ENCODE measurements around the gene S100G. TPM values are rescaled to one million over a fixed set of nuclear protein-coding genes. Genes with fewer than 3 reads are reported as not detected.

S100G gene
- total and polyA plus RNA-seq, 2 of the 4 experiments (the other 2 are of a cell fraction), result not detected

DNA sequence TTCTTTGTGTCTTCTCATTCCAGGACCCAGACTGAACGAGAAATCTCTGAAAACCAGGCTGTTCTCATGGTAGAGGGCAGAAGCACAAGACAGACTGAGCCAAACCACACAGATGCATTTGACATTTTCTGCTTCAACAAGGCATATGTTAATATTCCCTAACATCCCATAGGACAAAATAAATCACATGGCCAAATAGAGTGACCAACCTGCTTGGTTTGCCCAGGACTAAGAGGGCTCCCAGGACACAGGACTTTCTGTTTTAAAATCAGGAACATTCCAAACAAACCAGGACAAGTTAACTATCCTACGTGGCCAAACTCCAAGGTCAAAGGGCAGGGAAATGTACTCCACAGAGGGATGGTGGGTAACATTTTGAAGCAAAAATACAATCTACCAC is 50.8 kb downstream of the S100G start:
- in situ Hi-C loops (cut with MboI; ENCODE audit: low sequenced_read_pairs), result no loop called here
- POLR2A ChIA-PET (ENCODE audit: unreplicated experiment), result no interaction called here
- BruUV-seq (replicated peaks), result no TSS peak

More for the DNA sequence above, 50.8 kb downstream of the S100G start:
- dilution Hi-C loops (cut with HindIII; ENCODE audit: low sequenced_read_pairs, unreplicated experiment) (no loop called here), intact Hi-C loops (cut with micrococcal nuclease) (no loop called here)
- Histone ChIP-seq H2BK5ac (ENCODE audit: low read depth, low read length, poor library complexity, severe bottlenecking) (no peak overlapping the region), H2AK9ac (replicated peaks; ENCODE audit: low read depth, low read length, poor library complexity) (no peak overlapping the region), H2BK120ac (ENCODE audit: low read depth, low read length) (no peak overlapping the region), H3K23ac (ENCODE audit: low read depth, low read length) (no peak overlapping the region), H3K14ac (replicated peaks; ENCODE audit: low read depth, low read length) (no peak overlapping the region), H4K20me1 (ENCODE audit: insufficient read depth, low read length) (no peaks in the 10 kb centered on the region), H3K4me1 (ENCODE audit: control insufficient read depth, insufficient read depth, low read length) (no peaks in the 10 kb centered on the region), H2BK15ac (ENCODE audit: low read depth, low read length) (no peak overlapping the region), H3K18ac (ENCODE audit: low read depth, low read length) (no peak overlapping the region), H3K4me3 (ENCODE audit: insufficient read depth, low read depth, low read length) (no peak overlapping the region), H3K9me3 (ENCODE audit: control insufficient read depth, insufficient read depth, low read length) (no peaks in the 10 kb centered on the region), H2AK5ac (ENCODE audit: low read depth, low read length) (no peak overlapping the region), H3K27ac (ENCODE audit: insufficient read depth, low read length) (no peak overlapping the region), H4K91ac (ENCODE audit: insufficient read depth, low read depth, low read length) (no peak overlapping the region), H3K9me1 (ENCODE audit: insufficient read depth, low read length) (no peaks in the 10 kb centered on the region), H3K4ac (ENCODE audit: low read depth, low read length) (no peak overlapping the region), H3K56ac (ENCODE audit: extremely low read depth, insufficient read depth, low read length) (no peak overlapping the region), H2AFZ (replicated peaks; ENCODE audit: low read length, poor library complexity) (no peak overlapping the region), H3K36me3 (ENCODE audit: control insufficient read depth, insufficient read depth, low read length) (no peaks in the 10 kb centered on the region), H4K8ac (ENCODE audit: low read depth in 2 of 2, low read length in 2 of 2) (no peak overlapping the region), H4K5ac (ENCODE audit: low read depth, low read length) (no peak overlapping the region), H3K4me2 (ENCODE audit: low read depth, low read length) (no peak overlapping the region), H2BK20ac (ENCODE audit: low read depth, low read length) (no peak overlapping the region), H3K79me1 (ENCODE audit: low read depth in 1 of 2, low read length in 2 of 2) (no peaks in the 10 kb centered on the region), H3K27me3 (ENCODE audit: control insufficient read depth, insufficient read depth, low read length) (no peaks in the 10 kb centered on the region; the same call in 1 of the 2 replicates), H3K9ac (ENCODE audit: low read depth, low read length) (no peak overlapping the region)
- CTCF ChIA-PET, result no interaction called here
- 60% methylated on average over 1 of the region's 2 CpGs; no CpG with 5 or more reads in 1 of the 2 experiments for WGBS, 2 experiments (ENCODE audit: extremely low coverage in 2 of 2, insufficient read length in 1 of 2)
- TF ChIP-seq CHD1 (IDR thresholded peaks at IDR 0.05; ENCODE audit: low read depth, low read length) (no peak), FOS (IDR thresholded peaks at IDR 0.05; ENCODE audit: low read depth, low read length) (no peak), SMC3 (IDR thresholded peaks at IDR 0.05; ENCODE audit: low read depth, low read length) (no peak), POLR2A (IDR thresholded peaks at IDR 0.05; ENCODE audit: low read depth, low read length) (no peak)
- TF ChIP-seq, protein P1, sequence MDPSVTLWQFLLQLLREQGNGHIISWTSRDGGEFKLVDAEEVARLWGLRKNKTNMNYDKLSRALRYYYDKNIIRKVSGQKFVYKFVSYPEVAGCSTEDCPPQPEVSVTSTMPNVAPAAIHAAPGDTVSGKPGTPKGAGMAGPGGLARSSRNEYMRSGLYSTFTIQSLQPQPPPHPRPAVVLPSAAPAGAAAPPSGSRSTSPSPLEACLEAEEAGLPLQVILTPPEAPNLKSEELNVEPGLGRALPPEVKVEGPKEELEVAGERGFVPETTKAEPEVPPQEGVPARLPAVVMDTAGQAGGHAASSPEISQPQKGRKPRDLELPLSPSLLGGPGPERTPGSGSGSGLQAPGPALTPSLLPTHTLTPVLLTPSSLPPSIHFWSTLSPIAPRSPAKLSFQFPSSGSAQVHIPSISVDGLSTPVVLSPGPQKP (IDR thresholded peaks at IDR 0.05; ENCODE audit: borderline replicate concordance, low read depth, low read length), result no peak
- ATAC-seq (ENCODE audit: low read depth) (no peak), DNase-seq (no peak)
